ENCODE results near the gene MAPK11.

The MAPK11 gene

GRCh38 chr22:50219800-50220602, 50.2 kb downstream of the MAPK11 start:
- peaks cover 75 to 100% (median 95%) of the 10 kb centered on the region in 3 donors for H3K36me3 ChIP-seq
- no peaks in the 10 kb centered on the region for H3K27me3 ChIP-seq
- no peaks in the 10 kb centered on the region for H3K9me3 ChIP-seq
- H3K4me1 ChIP-seq, result no peaks in the 10 kb centered on the region
- DNase-seq, result no peak
- H3K4me3 ChIP-seq, result no peak overlapping the region
- H3K27ac ChIP-seq, result no peak overlapping the region
- intact Hi-C loops (cut with DNase I; ENCODE audit: low total_unique reads), result no loop called here
- no peak for TF ChIP-seq CTCF (IDR thresholded peaks at IDR 0.05)

- H3K4me3 ChIP-seq, result no peak overlapping the region
- H3K4me1 ChIP-seq, result no peaks in the 10 kb centered on the region
- no peaks in the 10 kb centered on the region for H3K9me3 ChIP-seq
- peaks cover 79 to 100% (median 95%) of the 10 kb centered on the region in 3 donors for H3K36me3 ChIP-seq
- intact Hi-C loops (cut with DNase I; ENCODE audit: low total_unique reads), result no loop called here
- no peaks in the 10 kb centered on the region for H3K27me3 ChIP-seq
- no peak for TF ChIP-seq CTCF (IDR thresholded peaks at IDR 0.05)
- no peak overlapping the region for H3K27ac ChIP-seq
- peak in 1 of 2 donors; percentile 49 for DNase-seq
Measured at GRCh38 chr22:50218996-50219727, 51.0 kb downstream of the MAPK11 start.

- TF ChIP-seq CTCF (IDR thresholded peaks at IDR 0.05), result no peak
- no peaks in the 10 kb centered on the region for H3K27me3 ChIP-seq
- no peak for DNase-seq
- intact Hi-C loops (cut with DNase I; ENCODE audit: low total_unique reads), result no loop called here
- no peaks in the 10 kb centered on the region for H3K4me1 ChIP-seq
- no peaks in the 10 kb centered on the region for H3K9me3 ChIP-seq
- H3K27ac ChIP-seq, result no peak overlapping the region
- peaks cover 75 to 100% (median 95%) of the 10 kb centered on the region in 3 donors for H3K36me3 ChIP-seq
- H3K4me3 ChIP-seq, result no peak overlapping the region
Measured at GRCh38 chr22:50218153-50218995, 51.8 kb downstream of the MAPK11 start.

GRCh38 chr22:50217543-50218152, 52.5 kb downstream of the MAPK11 start:
- intact Hi-C loops (cut with DNase I; ENCODE audit: low total_unique reads), result no loop called here
- Histone ChIP-seq H3K4me1 (no peaks in the 10 kb centered on the region), H3K9me3 (no peaks in the 10 kb centered on the region), H3K36me3 (peaks cover 73 to 100% (median 95%) of the 10 kb centered on the region in 3 donors), H3K4me3 (no peak overlapping the region), H3K27me3 (no peaks in the 10 kb centered on the region), H3K27ac (no peak overlapping the region)
- DNase-seq, result no peak
- TF ChIP-seq CTCF (IDR thresholded peaks at IDR 0.05), result no peak
